SU-DHL-6 (cell line): ENCODE measurements around the gene ZMYM2.

Experiments
- CTCF ChIP-seq: fragments of 200-600 bp; sonication (generic); IDR thresholded peaks from one replicate; pipeline ENCODE4 v1.5.1; 2017; ENCODE audit warnings: antibody characterized with exemption, mild to moderate bottlenecking, low read length, moderate library complexity; ENCODE audit not compliant: insufficient read depth, poor library complexity, severe bottlenecking
- EZH2phosphoT487 ChIP-seq: fragments of 200-600 bp; sonication (generic), shearing (Covaris generic); conservative IDR thresholded peaks from 2 replicates; pipeline ENCODE4 v1.6.1; 2018; ENCODE audit warnings: mild to moderate bottlenecking, antibody characterized with exemption, low read length, moderate library complexity, mixed read lengths

DNA sequence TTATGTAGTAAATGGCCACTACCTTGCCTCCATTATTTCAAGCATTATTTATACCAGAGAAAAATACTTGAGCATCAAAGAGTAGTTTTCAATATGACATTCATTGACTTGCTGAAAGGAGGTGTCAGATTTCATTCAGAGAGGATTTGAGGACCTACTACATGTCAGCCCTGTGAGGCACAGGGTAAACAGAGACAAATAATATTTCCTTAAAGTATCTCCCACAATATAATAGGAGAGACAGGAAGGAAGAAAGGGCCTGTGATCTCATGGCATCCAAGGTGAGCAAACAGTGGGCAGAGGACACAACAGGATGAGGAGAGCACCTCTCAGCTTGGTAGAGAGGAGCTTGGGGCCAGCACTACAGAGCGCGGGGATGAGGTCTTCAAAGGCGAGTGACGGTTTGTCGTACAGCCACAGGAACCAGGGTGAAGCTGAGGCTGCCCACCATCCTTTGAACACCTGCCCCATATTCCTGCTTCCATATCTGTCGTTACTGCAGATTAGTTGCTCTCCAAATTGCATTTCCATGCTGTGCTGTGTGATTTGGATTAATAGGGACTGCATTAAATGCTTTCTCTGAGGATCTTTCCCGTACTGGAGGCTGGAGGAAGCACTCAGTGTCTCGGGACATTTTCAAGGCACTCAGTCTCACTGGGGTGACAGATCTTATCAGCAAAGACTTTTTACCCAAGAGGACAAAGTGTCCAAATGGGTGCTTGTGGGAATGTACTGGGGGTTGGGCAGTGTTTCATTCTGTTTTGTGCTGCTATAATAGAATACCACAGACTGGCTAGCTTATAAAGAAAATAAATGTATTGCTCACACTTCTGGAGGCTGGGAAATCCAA is 143.2 kb downstream of the ZMYM2 start:
- no peak for TF ChIP-seq CTCF
- TF ChIP-seq EZH2phosphoT487 = no peak
